CD4-positive, alpha-beta T cell treated with Interleukin-6 at 100 ng/mL for 8 hours (primary cell): ENCODE measurements around the gene USP46.

ENCODE experiments used
- DNase-seq: peaks from one replicate; pipeline ENCODE4 v3.0.0-alpha.2; 2020; ENCODE audit warnings: mixed read lengths, low spot score

Gene USP46

GRCh38 chr4:52657292-52657617 is 1.8 kb downstream of the USP46 start:
- no peak for DNase-seq

- DNase-seq: no peak
Measured at GRCh38 chr4:52655506-52655905, 3.6 kb downstream of the USP46 start.

GRCh38 chr4:52651996-52652672 is 7.0 kb downstream of the USP46 start:
- no peak for DNase-seq

- no peak for DNase-seq
Measured at GRCh38 chr4:52648836-52649235, 10.3 kb downstream of the USP46 start.

GRCh38 chr4:52646741-52647140 is 12.4 kb downstream of the USP46 start:
- DNase-seq: no peak

- no peak for DNase-seq
Measured at GRCh38 chr4:52646096-52646495, 13.0 kb downstream of the USP46 start.

GRCh38 chr4:52645300-52645699 is 13.8 kb downstream of the USP46 start:
- no peak for DNase-seq

GRCh38 chr4:52643785-52644244 is 15.3 kb downstream of the USP46 start:
- DNase-seq: no peak

- no peak for DNase-seq
Measured at GRCh38 chr4:52643190-52643589, 15.9 kb downstream of the USP46 start.

GRCh38 chr4:52641854-52642563 is 17.1 kb downstream of the USP46 start:
- no peak for DNase-seq

GRCh38 chr4:52640808-52641565 is 18.1 kb downstream of the USP46 start:
- no peak for DNase-seq

- DNase-seq: no peak
Measured at GRCh38 chr4:52638717-52639116, 20.4 kb downstream of the USP46 start.

- DNase-seq: no peak
Measured at GRCh38 chr4:52637116-52637515, 22.0 kb downstream of the USP46 start.

- no peak for DNase-seq
Measured at GRCh38 chr4:52635560-52635959, 23.5 kb downstream of the USP46 start.

- DNase-seq: no peak
Measured at GRCh38 chr4:52635130-52635529, 24.0 kb downstream of the USP46 start.

GRCh38 chr4:52633846-52634245 is 25.3 kb downstream of the USP46 start:
- DNase-seq: no peak

- no peak for DNase-seq
Measured at GRCh38 chr4:52628974-52629373, 30.1 kb downstream of the USP46 start.

GRCh38 chr4:52628543-52628942 is 30.6 kb downstream of the USP46 start:
- no peak for DNase-seq

GRCh38 chr4:52627876-52628275 is 31.2 kb downstream of the USP46 start:
- DNase-seq: no peak

- no peak for DNase-seq
Measured at GRCh38 chr4:52625216-52625615, 33.9 kb downstream of the USP46 start.

GRCh38 chr4:52622564-52622963 is 36.5 kb downstream of the USP46 start:
- no peak for DNase-seq

- DNase-seq: no peak
Measured at GRCh38 chr4:52621567-52621966, 37.5 kb downstream of the USP46 start.

GRCh38 chr4:52619591-52619931 is 39.5 kb downstream of the USP46 start:
- no peak for DNase-seq
